ENCODE data around the gene MYO1H. TPM values are rescaled to one million over a fixed set of nuclear protein-coding genes. Genes with fewer than 3 reads are reported as not detected.

Gene MYO1H
- total RNA-seq, 2 experiments from 2014 or later, result not detected

DNA sequence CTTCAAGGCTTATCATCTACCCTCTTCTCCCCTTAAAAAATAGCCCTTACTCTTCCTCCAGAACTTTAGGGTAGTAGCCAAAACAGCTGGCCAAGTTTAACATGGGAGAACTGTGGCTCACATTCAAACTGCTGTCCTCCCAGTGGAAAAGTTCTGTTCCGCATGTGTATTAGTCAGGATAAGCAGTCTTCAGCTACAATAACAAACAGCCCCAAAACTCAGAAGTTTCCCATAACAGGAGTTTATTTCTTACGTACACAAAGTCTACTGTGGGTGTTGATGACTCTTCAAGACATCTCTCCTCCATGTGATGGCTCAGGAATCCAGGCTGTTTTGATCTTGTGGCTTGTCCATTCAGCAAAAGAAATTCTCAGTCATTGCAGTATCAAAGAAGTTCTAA, 35.5 kb downstream of the MYO1H start:
- intact Hi-C loops (cut with DNase I, micrococcal nuclease), result loop anchor here (10.0 kb wide), 1 partner anchor 498 kb away; the partner anchor contains the start of gene DAO (in 2 of the 2)
- DNase-seq (no peak), ATAC-seq (ENCODE audit: poor library complexity) (no peak)
- ChIA-PET POLR2A (no interaction called here), CTCF (no interaction called here)
- H3K27me3 ChIP-seq (ENCODE audit: control insufficient read depth in 1 of 2, insufficient read depth in 2 of 2, low read length in 2 of 2), result peaks cover 5 to 7% of the 10 kb centered on the region in 2 experiments
- no peaks in the 10 kb centered on the region for H3K36me3 Mint-ChIP-seq (ENCODE audit: low read depth)
- H3K4me1 ChIP-seq (ENCODE audit: insufficient read depth, low read length), result no peaks in the 10 kb centered on the region
- peaks cover 0 to 5% of the 10 kb centered on the region in 2 experiments for H3K9me3 ChIP-seq (ENCODE audit: control insufficient read depth in 1 of 2, insufficient read depth in 1 of 2, low read length in 2 of 2)
- H3K4me1 Mint-ChIP-seq (ENCODE audit: low read depth), result no peaks in the 10 kb centered on the region
- no peak overlapping the region for H3K27ac Mint-ChIP-seq
- peaks cover 3% of the 10 kb centered on the region for H3K9me3 Mint-ChIP-seq
- H3K27ac ChIP-seq (ENCODE audit: low read depth in 1 of 2, low read length in 2 of 2), result no peak overlapping the region
- TF ChIP-seq CTCF (IDR thresholded peaks at IDR 0.05), result no peak
- H3K4me3 ChIP-seq (ENCODE audit: low read length), result no peak overlapping the region
- peaks cover 61% of the 10 kb centered on the region for H3K27me3 Mint-ChIP-seq
- no peaks in the 10 kb centered on the region for H3K36me3 ChIP-seq (ENCODE audit: insufficient read depth, low read length)
- no peak overlapping the region for H3K4me3 Mint-ChIP-seq

DNA sequence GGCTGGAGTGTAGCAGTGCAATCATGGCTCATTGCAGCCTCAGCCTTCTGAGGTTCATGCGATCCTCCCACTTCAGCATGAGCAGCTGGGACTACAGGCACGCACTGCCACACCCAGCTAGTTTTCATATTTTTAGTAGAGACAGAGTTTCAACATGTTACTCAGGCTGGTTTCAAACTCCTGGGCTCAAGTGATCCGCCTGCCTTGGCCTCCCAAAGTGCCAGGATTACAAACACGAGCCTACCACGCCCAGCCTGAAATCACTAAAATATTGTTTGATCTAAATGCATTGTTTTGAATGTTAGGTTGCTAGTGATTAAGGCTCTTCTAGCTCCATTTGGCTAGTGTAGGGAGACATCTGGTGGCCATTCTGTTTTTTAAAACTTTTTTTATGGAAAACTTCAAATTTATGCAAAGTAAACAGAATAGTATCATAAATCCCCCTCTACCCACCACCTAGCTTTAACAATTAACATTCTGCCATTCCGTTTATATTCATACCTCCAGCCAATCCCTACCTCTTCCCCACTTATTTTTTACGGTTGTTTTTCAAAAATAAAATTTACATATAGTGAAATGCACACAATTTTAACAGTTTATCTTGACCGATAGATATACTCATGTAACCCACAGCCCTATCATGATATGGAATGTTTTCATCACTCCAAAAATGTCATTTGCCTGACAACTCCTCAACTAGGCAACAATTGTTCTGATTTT, 37.8 kb downstream of the MYO1H start:
- CTCF ChIA-PET, result no interaction called here
- ATAC-seq (ENCODE audit: poor library complexity) (no peak), DNase-seq (peak in 3 of 14 experiments; percentile 38 to 41 (median 40))
- Histone ChIP-seq H3K4me1 (ENCODE audit: insufficient read depth, low read length) (no peaks in the 10 kb centered on the region), H3K36me3 (ENCODE audit: insufficient read depth, low read length) (no peaks in the 10 kb centered on the region), H3K4me3 (ENCODE audit: low read length) (no peak overlapping the region), H3K9me3 (ENCODE audit: control insufficient read depth in 1 of 2, insufficient read depth in 1 of 2, low read length in 2 of 2) (peaks cover 0 to 5% of the 10 kb centered on the region in 2 experiments), H3K27me3 (ENCODE audit: control insufficient read depth in 1 of 2, insufficient read depth in 2 of 2, low read length in 2 of 2) (peaks cover 0 to 11% of the 10 kb centered on the region in 2 experiments), H3K27ac (ENCODE audit: low read depth in 1 of 2, low read length in 2 of 2) (no peak overlapping the region)
- intact Hi-C loops (cut with DNase I, micrococcal nuclease), result loop anchor here (2.0 to 10.0 kb wide), 3 partner anchors 273 to 501 kb away; partner anchors contain the start of gene DAO (in 2 of the 2)
- POLR2A ChIA-PET, result no interaction called here
- Mint-ChIP-seq H3K9me3 (peaks cover 3% of the 10 kb centered on the region), H3K27ac (no peak overlapping the region), H3K27me3 (peaks cover 60% of the 10 kb centered on the region), H3K36me3 (ENCODE audit: low read depth) (no peaks in the 10 kb centered on the region), H3K4me1 (ENCODE audit: low read depth) (no peaks in the 10 kb centered on the region), H3K4me3 (no peak overlapping the region)
- peak; percentile 52 for TF ChIP-seq CTCF (IDR thresholded peaks at IDR 0.05)

- no peak for TF ChIP-seq CTCF (IDR thresholded peaks at IDR 0.05)
- ATAC-seq (ENCODE audit: poor library complexity) (no peak), DNase-seq (no peak)
- Mint-ChIP-seq H3K4me3 (no peak overlapping the region), H3K36me3 (ENCODE audit: low read depth) (no peaks in the 10 kb centered on the region), H3K27ac (no peak overlapping the region), H3K4me1 (ENCODE audit: low read depth) (no peaks in the 10 kb centered on the region), H3K9me3 (peaks cover 3% of the 10 kb centered on the region), H3K27me3 (peaks cover 59% of the 10 kb centered on the region)
- Histone ChIP-seq H3K27ac (ENCODE audit: low read depth in 1 of 2, low read length in 2 of 2) (no peak overlapping the region), H3K36me3 (ENCODE audit: insufficient read depth, low read length) (no peaks in the 10 kb centered on the region), H3K4me1 (ENCODE audit: insufficient read depth, low read length) (no peaks in the 10 kb centered on the region), H3K27me3 (ENCODE audit: control insufficient read depth in 1 of 2, insufficient read depth in 2 of 2, low read length in 2 of 2) (peaks cover 0 to 11% of the 10 kb centered on the region in 2 experiments), H3K9me3 (ENCODE audit: control insufficient read depth in 1 of 2, insufficient read depth in 1 of 2, low read length in 2 of 2) (peaks cover 0 to 5% of the 10 kb centered on the region in 2 experiments), H3K4me3 (ENCODE audit: low read length) (no peak overlapping the region)
- intact Hi-C loops (cut with DNase I, micrococcal nuclease), result loop anchor here (5.0 to 10.0 kb wide), 2 partner anchors 274 to 501 kb away; partner anchors contain the start of gene DAO (in 2 of the 2)
- ChIA-PET CTCF (no interaction called here), POLR2A (no interaction called here)
Observed at GRCh38 chr12:109386059-109386433, 38.3 kb downstream of the MYO1H start.
